IPS-18a (cell line): ENCODE data around the gene BAHD1.

ENCODE experiments used
- H3K27ac ChIP-seq: one replicate; pipeline ENCODE4 v1.5.1; 2013; ENCODE audit warnings: low read length
- H3K27me3 ChIP-seq: one replicate; pipeline ENCODE4 v1.6.1; 2013; ENCODE audit warnings: mild to moderate bottlenecking, low read length; ENCODE audit not compliant: control insufficient read depth, insufficient read depth
- H3K36me3 ChIP-seq: one replicate; pipeline ENCODE4 v1.6.1; 2013; ENCODE audit warnings: low read depth, low read length; ENCODE audit not compliant: control insufficient read depth
- H3K4me1 ChIP-seq: one replicate; pipeline ENCODE4 v1.6.1; 2013; ENCODE audit warnings: low read depth, low read length; ENCODE audit not compliant: control insufficient read depth
- H3K4me3 ChIP-seq: one replicate; pipeline ENCODE4 v1.5.1; 2013; ENCODE audit warnings: low read length
- H3K9ac ChIP-seq: one replicate; pipeline ENCODE4 v1.6.1; 2013; ENCODE audit warnings: mild to moderate bottlenecking, low read length, moderate library complexity
- H3K9me3 ChIP-seq: one replicate; pipeline ENCODE4 v1.6.1; 2013; ENCODE audit warnings: low read depth, low read length; ENCODE audit not compliant: control insufficient read depth

Gene BAHD1

DNA sequence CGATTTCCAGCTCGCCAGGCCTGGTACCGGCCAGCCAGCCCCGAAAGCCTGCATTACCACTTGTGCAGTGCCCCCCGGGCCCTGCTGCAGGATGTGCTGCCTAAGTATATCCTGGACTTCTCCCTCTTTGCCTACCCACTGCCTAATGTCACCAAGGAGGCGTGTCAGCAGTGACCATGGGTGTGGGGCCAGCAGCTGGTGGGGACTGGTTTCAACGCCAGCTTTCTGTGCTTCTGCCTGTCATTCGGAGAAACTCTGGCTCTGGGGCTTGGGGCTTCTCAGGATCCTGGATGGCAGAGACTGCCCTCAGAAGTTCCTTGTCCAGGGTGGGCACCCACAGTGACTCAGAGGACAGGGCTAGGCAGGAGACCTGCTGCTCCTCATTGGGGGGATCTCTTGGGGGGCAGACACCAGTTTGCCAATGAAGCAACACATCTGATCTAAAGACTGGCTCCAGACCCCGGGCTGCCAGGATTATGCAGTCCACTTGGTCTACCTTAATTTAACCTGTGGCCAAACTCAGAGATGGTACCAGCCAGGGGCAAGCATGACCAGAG, 31.5 kb downstream of the BAHD1 start:
- Histone ChIP-seq H3K4me3 (peak overlapping the region; percentile 68), H3K27ac (no peak overlapping the region), H3K9me3 (no peaks in the 10 kb centered on the region), H3K27me3 (no peaks in the 10 kb centered on the region), H3K9ac (no peak overlapping the region), H3K4me1 (peaks cover 9% of the 10 kb centered on the region), H3K36me3 (peaks cover 5% of the 10 kb centered on the region)

DNA sequence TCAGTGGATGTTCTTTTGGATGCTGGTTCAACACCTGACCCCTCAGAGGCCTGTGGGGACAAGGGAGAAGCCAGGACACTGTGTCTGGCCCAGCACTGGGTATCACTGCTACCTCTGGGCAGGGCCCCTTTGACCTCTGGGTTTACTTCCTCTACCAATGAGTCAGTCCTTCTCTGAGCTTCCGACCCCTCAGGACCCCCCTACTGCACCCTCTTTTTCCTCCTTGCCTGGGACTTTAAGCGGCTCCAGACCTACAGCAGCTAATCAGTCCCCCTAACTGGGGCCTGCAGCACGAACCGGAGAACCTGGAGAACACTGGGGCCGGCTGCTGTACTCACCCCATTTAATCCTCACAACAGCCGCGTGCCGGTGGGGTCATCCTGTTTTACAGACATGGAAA, 33.8 kb downstream of the BAHD1 start:
- Histone ChIP-seq H3K9ac (no peak overlapping the region), H3K4me1 (peaks cover 9% of the 10 kb centered on the region), H3K36me3 (no peaks in the 10 kb centered on the region), H3K4me3 (no peak overlapping the region), H3K27me3 (no peaks in the 10 kb centered on the region), H3K27ac (no peak overlapping the region), H3K9me3 (no peaks in the 10 kb centered on the region)

DNA sequence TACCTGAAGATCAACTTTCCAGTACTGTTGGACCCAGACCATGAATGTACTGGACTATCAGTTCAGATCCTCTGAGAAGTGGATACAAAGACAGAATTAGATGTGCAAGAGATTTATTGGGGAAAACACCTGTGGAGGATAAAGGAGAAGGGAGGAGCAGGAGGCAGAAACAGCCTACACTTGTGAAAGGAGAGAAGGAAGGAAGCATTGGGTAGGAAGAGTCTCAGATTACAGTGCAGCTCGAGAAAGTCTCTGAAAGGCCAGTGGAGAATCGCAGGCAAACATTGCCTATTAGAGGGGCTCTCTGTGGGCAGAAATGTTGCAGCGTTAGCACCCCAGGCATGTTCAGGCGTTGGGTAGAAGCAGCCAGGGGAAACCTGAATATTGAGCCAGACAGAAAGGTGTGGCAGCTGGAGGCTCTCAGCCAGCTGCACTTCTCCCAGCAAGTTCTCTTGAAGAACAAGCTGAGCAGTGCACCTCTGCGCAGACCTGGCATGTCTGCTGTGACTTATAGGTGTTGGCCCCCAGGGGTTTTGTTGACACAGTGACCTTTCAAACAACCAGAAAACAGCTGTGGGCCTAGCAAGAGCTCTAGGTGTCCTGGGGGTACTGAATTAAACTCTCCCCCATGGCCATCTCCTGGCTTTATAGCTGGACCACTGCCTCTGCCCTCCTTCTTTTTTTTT, 37.0 kb downstream of the BAHD1 start:
- Histone ChIP-seq H3K27ac (no peak overlapping the region), H3K4me1 (no peaks in the 10 kb centered on the region)

DNA sequence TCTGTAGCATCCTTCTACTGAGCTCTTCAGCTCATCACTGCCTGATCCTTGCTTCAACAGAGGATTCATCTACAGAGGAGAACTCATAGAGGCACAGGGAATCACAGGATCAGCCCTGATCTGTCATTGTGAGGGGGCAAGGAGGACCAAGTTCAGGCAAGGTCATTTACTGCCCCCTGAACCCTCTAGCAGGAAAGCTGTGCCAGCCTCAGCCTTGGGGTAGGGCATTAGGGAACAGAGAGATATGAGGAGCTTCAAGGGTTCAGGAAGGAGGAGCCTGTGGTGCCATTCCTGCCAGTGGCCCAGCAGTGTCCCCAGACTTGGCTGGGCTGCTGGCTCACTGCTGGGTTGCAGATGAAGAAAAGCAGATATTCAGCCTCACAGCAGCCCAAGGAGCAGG, 38.3 kb downstream of the BAHD1 start:
- H3K4me1 ChIP-seq: no peaks in the 10 kb centered on the region
- no peaks in the 10 kb centered on the region for H3K36me3 ChIP-seq
- no peaks in the 10 kb centered on the region for H3K27me3 ChIP-seq
- H3K27ac ChIP-seq: no peak overlapping the region
- H3K9me3 ChIP-seq: no peaks in the 10 kb centered on the region
- H3K9ac ChIP-seq: no peak overlapping the region
- H3K4me3 ChIP-seq: no peak overlapping the region

More for the DNA sequence above, 37.0 kb downstream of the BAHD1 start:
- Histone ChIP-seq H3K9me3 (no peaks in the 10 kb centered on the region), H3K4me3 (no peak overlapping the region), H3K9ac (no peak overlapping the region), H3K27me3 (no peaks in the 10 kb centered on the region), H3K36me3 (no peaks in the 10 kb centered on the region)

DNA sequence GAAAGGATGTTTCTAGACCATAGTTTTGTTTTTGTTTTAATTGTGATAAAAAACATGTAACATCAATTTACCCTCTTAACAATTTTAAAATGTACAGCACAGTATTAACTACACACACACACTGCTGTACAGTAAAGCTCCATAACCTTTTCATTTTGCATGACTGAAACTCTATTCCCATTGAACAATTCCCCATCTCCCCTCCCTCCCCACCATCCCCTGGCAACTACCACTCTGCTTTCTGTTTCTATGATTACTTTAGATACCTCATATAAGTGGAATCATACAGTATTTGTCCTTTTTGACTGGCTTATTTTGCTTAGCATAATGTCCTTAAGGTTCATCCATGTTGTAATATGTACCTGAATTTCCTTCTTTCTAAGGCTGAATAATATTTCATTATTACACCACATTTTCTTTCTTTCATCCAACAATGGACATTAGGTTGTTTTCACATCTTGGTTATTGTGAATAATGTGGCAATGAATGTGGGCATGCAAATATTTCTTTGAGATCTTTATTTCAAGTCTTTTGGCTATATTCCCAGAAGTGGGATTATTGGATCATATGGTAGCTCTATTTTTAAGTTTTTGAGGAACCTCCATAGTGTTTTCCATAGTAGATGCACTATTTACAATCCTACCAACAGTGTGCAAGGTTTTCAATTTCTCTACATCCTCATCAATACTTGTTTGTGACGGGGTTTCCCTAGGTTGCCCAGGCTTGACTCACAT, 40.8 kb downstream of the BAHD1 start:
- no peak overlapping the region for H3K9ac ChIP-seq
- no peaks in the 10 kb centered on the region for H3K27me3 ChIP-seq
- no peaks in the 10 kb centered on the region for H3K36me3 ChIP-seq
- H3K4me3 ChIP-seq: no peak overlapping the region
- no peaks in the 10 kb centered on the region for H3K9me3 ChIP-seq
- H3K4me1 ChIP-seq: no peaks in the 10 kb centered on the region
- no peak overlapping the region for H3K27ac ChIP-seq

DNA sequence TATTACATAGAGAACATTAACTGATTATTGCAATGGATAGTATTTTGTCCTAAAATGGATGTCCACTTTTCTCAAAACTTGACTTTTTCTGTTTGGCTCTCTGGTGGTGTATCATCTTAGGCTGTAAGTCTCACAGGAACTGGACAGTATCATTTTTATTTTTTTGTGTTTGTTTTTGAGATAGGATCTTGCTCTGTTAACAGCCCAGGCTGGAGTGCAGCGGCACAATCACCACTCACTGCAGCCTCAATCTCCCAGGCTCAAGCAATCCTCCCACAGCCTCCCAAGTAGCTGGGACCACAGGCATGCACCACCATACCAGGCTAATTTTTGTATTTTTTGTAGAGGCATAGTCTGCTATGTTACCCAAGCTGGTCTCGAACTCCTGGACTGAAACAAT, 43.2 kb downstream of the BAHD1 start:
- Histone ChIP-seq H3K9me3 (no peaks in the 10 kb centered on the region), H3K4me1 (no peaks in the 10 kb centered on the region), H3K4me3 (no peak overlapping the region)

DNA sequence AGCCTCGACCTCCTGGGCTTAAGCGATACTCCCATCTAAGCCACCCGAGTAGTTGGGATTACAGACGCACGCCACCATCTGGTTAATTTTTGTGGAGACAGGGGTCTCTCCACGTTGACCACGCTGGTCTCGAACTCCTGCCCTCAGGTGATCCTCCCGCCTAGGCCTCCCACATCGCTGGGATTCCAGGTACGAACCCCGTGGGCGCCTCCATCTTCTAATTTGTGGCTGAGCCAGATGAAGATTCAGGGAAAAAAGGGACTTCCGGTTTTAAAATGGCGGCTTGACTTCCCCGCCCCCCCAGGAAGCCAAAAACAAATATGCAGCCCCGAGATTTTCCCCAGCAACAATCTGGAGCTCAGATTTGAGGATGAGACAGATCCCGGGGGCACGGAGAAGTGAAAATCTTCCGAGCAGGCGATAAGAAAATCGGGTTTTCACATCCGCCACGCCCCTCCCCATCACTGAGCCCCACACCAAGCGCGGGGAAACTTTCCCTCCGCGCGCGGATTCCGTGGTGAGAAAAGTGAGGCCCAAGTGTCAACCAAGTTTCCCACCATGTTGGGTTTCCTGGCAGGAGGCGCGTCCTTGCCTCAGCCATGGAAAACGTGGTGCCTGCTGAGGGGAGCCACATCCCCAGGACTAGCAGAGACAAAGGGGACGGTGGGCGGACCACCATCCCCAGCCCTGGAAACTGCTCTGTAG, 45.5 kb downstream of the BAHD1 start:
- Histone ChIP-seq H3K4me3 (no peak overlapping the region), H3K36me3 (no peaks in the 10 kb centered on the region), H3K9me3 (no peaks in the 10 kb centered on the region), H3K4me1 (no peaks in the 10 kb centered on the region), H3K9ac (no peak overlapping the region), H3K27ac (no peak overlapping the region), H3K27me3 (no peaks in the 10 kb centered on the region)

More for the DNA sequence above, 43.2 kb downstream of the BAHD1 start:
- Histone ChIP-seq H3K36me3 (no peaks in the 10 kb centered on the region), H3K9ac (no peak overlapping the region), H3K27me3 (no peaks in the 10 kb centered on the region), H3K27ac (no peak overlapping the region)

DNA sequence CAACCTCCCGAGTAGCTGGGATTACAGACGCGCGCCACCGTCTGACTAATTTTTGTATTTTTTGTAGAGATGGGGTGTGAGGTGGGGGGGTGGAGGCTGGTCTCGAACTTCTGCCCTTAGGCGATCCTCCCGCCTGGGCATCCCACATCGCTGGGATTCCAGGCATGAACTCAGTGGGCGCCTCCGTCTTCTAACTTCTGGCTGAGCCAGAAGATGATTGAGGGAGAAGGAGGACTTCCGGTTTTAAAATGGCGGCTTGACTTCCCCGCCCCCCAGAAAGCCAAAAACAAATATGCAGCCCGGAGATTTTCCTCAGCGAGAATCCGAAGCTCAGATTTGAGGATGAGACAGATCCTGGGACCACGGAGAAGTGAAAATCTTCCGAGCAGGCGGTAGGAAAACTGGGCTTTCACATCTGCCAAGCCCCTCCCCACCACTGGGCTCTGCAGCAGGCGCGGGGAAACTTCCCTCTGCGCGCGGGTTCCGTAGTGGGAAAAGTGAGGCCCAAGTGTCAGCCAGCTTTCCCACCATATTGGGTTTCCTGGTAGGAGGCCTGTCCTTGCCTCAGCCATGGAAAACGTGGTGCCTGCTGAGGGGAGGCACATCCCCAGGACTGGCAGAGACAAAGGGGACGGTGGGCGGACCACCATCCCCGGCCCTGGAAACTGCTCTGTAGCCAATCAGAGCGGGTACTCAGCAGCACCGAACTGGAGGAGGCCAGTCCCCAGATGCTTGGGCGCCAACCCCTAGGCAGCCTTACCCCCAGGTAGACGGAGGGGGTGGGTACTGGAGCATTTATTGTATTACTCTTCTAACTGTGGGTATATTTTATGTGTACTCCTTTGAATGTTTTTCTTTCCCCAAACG, 47.3 kb downstream of the BAHD1 start:
- H3K9ac ChIP-seq: no peak overlapping the region
- H3K27ac ChIP-seq: no peak overlapping the region
- no peaks in the 10 kb centered on the region for H3K9me3 ChIP-seq
- no peak overlapping the region for H3K4me3 ChIP-seq
- H3K4me1 ChIP-seq: no peaks in the 10 kb centered on the region
- no peaks in the 10 kb centered on the region for H3K36me3 ChIP-seq
- no peaks in the 10 kb centered on the region for H3K27me3 ChIP-seq

DNA sequence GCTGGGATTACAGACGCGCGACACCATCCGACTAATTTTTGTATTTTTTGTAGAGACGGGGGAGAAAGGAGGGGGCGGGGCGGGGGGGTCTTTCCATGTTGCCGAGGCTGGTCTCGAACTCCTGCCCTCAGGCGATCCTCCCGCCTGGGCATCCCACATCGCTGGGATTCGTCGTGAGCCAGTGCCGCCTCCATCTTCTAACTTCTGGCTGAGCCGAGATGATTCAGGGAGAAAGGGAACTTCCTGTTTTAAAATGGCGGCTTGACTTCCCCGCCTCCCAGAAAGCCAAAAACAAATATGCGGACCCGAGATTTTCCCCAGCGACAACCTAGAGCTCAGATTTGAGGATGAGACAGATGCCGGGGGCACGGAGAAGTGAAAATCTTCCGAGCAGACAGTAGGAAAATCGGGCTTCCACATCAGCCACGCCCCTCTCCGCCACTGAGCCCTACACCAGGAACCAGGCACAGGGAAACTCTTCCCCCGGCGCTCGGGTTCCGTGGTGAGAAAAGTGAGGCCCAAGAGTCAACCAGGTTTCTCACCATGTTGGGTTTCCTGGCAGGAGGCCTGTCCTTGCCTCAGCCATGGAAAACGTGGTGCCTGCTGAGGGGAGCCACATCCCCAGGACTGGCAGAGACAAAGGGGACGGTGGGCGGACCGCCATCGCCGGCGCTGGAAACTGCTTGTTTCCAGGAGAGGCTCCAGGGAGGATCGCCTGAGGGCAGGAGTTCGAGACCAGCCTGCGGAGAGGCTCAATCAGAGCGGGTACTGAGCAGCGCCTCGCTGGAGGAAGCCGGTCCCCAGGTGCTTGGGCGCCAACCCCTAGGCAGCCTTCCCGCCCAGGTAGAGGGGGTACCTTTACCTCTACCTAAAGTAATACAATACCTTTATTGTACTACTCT, 48.8 kb downstream of the BAHD1 start:
- Histone ChIP-seq H3K4me3 (no peak overlapping the region), H3K27ac (no peak overlapping the region), H3K4me1 (no peaks in the 10 kb centered on the region), H3K27me3 (no peaks in the 10 kb centered on the region), H3K9me3 (no peaks in the 10 kb centered on the region), H3K9ac (no peak overlapping the region), H3K36me3 (no peaks in the 10 kb centered on the region)

DNA sequence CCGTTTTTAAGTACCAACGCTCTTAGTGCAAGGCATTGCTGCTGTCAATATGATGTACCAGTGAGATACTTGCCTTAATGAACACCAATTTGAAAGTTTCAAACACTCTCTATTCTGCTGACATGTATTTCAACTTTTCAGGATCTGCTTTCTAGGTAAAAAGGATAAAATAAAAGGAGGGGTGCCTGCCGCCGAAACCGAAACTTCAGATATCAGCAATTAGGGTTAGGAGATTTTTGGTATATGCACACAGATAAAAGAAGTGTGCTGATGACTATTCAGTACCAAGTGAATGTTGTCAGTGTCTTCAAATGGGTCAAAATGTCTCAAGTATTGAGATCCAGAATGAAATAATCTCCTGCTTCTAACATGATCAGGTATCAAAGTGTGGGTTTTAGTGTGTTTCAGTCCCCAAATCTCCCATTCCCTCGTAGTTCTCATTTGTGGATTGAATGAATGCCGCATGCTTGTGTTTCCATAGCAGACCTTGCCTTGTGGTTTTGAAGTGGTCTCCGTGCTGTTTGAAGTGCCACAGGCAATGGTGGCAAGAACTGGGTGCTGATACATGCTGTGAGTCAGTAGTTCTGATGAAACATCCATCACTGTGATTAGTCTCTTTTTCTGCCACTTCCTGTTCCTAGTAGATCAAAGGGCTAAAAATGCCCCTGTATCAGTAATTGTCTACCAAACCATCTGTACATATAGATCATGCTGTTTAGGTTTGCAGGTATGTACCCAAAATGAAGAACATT, 52.5 kb downstream of the BAHD1 start:
- Histone ChIP-seq H3K9me3 (no peaks in the 10 kb centered on the region), H3K4me3 (no peak overlapping the region), H3K4me1 (no peaks in the 10 kb centered on the region), H3K36me3 (no peaks in the 10 kb centered on the region), H3K9ac (no peak overlapping the region), H3K27me3 (no peaks in the 10 kb centered on the region), H3K27ac (no peak overlapping the region)
